ENCODE measurements around the gene HS3ST3A1.

- TF ChIP-seq CTCF (IDR thresholded peaks at IDR 0.05; ENCODE audit: low read depth, low read length, poor library complexity, severe bottlenecking) (no peak), EZH2phosphoT487 (IDR thresholded peaks at IDR 0.05; ENCODE audit: borderline replicate concordance, low read length) (no peak)
Measured at GRCh38 chr17:13509527-13509926, 92.2 kb downstream of the HS3ST3A1 start.

Data from DOHH2 (cell line).